ENCODE measurements around the gene MIER2.

Gene MIER2

DNA sequence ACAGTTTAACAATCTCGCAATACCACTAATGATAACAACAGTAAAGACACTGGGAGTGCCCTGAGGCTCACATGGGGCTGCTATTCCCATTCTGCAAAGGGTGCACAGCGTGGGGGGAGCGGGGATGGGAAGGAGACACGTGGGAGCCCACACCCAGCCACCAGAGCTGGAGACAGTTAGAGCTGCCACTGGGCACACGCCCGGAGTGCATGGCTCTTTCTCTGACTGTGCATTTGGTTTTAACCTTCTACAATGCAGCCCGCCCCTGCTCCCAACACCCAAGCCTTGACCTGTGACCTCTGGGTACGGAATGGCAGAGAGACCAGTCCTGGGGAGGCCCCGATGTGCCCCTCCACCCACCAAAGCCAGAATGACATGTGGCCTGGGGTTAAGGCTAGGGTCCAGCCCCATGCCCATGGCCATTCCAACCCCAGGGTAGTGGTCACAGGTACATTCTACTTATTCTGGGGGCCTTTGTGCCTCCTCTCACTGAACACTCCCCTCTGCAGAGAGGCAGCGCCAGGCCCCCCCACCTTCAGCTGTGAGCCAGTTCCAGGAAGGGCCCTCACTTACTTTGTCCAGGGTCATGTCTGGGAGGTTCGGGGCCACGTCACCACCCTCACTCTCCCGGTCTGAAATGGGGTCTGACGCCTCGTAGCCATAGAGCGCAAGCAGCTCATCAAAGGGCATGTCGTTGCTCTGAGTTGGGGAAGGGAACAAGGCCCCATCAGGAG is 17.1 kb downstream of the MIER2 start:
- Histone ChIP-seq H3K9me3 (ENCODE audit: low read length) (peaks cover 8% of the 10 kb centered on the region; the same call in 1 of the 2 replicates), H3K9ac (ENCODE audit: low read length) (no peak overlapping the region), H3K4me1 (ENCODE audit: insufficient read depth, low read length, severe bottlenecking) (no peaks in the 10 kb centered on the region), H4K20me1 (ENCODE audit: insufficient read depth, low read length) (no peaks in the 10 kb centered on the region), H3K9me2 (ENCODE audit: low read depth, low read length) (no peaks in the 10 kb centered on the region), H2AFZ (ENCODE audit: low read length) (no peak overlapping the region), H3K4me3 (ENCODE audit: low read depth, low read length, poor library complexity, severe bottlenecking) (no peak overlapping the region), H3K27me3 (ENCODE audit: insufficient read depth, low read length) (no peaks in the 10 kb centered on the region), H3K79me2 (ENCODE audit: insufficient read depth, low read length) (no peaks in the 10 kb centered on the region), H3K4me2 (ENCODE audit: low read length) (no peak overlapping the region), H3K27ac (ENCODE audit: low read depth, low read length, poor library complexity, severe bottlenecking) (no peak overlapping the region), H3K36me3 (ENCODE audit: insufficient read depth, low read length) (peaks cover 57% of the 10 kb centered on the region), H3F3A (ENCODE audit: insufficient read depth, low read length) (no peaks in the 10 kb centered on the region)
- TF ChIP-seq, protein P1, sequence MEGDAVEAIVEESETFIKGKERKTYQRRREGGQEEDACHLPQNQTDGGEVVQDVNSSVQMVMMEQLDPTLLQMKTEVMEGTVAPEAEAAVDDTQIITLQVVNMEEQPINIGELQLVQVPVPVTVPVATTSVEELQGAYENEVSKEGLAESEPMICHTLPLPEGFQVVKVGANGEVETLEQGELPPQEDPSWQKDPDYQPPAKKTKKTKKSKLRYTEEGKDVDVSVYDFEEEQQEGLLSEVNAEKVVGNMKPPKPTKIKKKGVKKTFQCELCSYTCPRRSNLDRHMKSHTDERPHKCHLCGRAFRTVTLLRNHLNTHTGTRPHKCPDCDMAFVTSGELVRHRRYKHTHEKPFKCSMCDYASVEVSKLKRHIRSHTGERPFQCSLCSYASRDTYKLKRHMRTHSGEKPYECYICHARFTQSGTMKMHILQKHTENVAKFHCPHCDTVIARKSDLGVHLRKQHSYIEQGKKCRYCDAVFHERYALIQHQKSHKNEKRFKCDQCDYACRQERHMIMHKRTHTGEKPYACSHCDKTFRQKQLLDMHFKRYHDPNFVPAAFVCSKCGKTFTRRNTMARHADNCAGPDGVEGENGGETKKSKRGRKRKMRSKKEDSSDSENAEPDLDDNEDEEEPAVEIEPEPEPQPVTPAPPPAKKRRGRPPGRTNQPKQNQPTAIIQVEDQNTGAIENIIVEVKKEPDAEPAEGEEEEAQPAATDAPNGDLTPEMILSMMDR (IDR thresholded peaks at IDR 0.05; ENCODE audit: low read length) = no peak
- no peak for TF ChIP-seq EZH2 (IDR thresholded peaks at IDR 0.05; ENCODE audit: borderline replicate concordance, low read length)

DNA sequence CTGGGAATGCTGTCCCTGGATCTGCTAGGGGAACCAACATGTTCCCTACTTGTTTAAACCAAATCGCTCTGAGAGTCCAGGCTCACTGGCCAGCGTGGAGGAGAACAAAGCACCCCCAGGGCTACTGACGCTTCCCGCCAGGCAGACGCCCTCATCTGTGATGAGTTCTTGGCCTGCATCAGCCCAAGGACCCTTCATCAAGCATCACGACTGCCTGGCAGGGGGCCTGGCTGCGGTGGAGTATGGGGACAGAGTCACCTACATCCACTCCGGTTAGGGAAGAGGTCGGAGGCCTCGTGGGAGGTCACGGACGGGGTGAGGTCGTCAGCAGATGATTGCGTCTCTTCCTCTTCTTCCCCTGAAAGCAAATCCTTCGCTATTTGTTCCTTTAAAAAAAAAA is 17.7 kb downstream of the MIER2 start:
- H3K4me2 ChIP-seq (ENCODE audit: low read length) = no peak overlapping the region
- no peak overlapping the region for H3K27ac ChIP-seq (ENCODE audit: low read depth, low read length, poor library complexity, severe bottlenecking)
- peaks cover 8% of the 10 kb centered on the region; the same call in 1 of the 2 replicates for H3K9me3 ChIP-seq (ENCODE audit: low read length)
- H3K4me3 ChIP-seq (ENCODE audit: low read depth, low read length, poor library complexity, severe bottlenecking) = no peak overlapping the region
- no peaks in the 10 kb centered on the region for H4K20me1 ChIP-seq (ENCODE audit: insufficient read depth, low read length)
- no peaks in the 10 kb centered on the region for H3K9me2 ChIP-seq (ENCODE audit: low read depth, low read length)
- H3F3A ChIP-seq (ENCODE audit: insufficient read depth, low read length) = no peaks in the 10 kb centered on the region
- H3K36me3 ChIP-seq (ENCODE audit: insufficient read depth, low read length) = peaks cover 57% of the 10 kb centered on the region
- no peaks in the 10 kb centered on the region for H3K79me2 ChIP-seq (ENCODE audit: insufficient read depth, low read length)
- H2AFZ ChIP-seq (ENCODE audit: low read length) = no peak overlapping the region
- no peaks in the 10 kb centered on the region for H3K27me3 ChIP-seq (ENCODE audit: insufficient read depth, low read length)
- no peak for TF ChIP-seq EZH2 (IDR thresholded peaks at IDR 0.05; ENCODE audit: borderline replicate concordance, low read length)
- TF ChIP-seq, protein P1 (IDR thresholded peaks at IDR 0.05; ENCODE audit: low read length) = no peak
- no peak overlapping the region for H3K9ac ChIP-seq (ENCODE audit: low read length)
- H3K4me1 ChIP-seq (ENCODE audit: insufficient read depth, low read length, severe bottlenecking) = no peaks in the 10 kb centered on the region

DNA sequence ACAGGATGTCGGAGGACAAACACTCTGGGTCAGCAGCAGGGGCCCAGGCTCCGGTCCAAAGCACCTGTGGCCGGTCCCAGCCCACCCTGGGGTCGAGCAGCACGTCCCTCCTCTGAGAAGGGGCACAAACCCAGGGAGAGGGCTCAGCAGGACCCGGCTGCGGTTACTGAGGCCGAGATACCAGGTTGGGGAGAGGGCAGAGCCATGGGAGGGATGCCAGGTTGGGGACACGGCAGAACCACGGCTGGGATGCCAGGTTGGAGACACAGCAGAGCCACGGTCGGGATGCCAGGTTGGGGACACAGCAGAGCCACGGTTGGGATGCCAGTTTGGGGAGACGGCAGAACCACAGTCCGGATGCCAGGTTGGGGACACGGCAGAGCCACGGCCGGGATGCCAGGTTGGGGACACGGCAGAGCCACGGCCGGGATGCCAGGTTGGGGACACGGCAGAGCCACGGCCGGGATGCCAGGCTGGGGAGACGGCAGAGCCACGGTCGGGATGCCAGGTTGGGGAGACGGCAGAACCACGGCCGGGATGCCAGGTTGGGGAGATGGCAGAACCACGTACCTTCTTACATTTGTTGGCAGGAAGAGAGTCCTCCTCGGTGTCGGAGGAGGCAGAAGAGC is 18.5 kb downstream of the MIER2 start:
- TF ChIP-seq, protein P1 (IDR thresholded peaks at IDR 0.05; ENCODE audit: low read length) = no peak
- TF ChIP-seq EZH2 (IDR thresholded peaks at IDR 0.05; ENCODE audit: borderline replicate concordance, low read length) = no peak
- Histone ChIP-seq H3K27me3 (ENCODE audit: insufficient read depth, low read length) (no peaks in the 10 kb centered on the region), H2AFZ (ENCODE audit: low read length) (no peak overlapping the region), H3K36me3 (ENCODE audit: insufficient read depth, low read length) (peaks cover 53% of the 10 kb centered on the region), H3K9me3 (ENCODE audit: low read length) (peaks cover 8% of the 10 kb centered on the region; the same call in 1 of the 2 replicates), H4K20me1 (ENCODE audit: insufficient read depth, low read length) (no peaks in the 10 kb centered on the region), H3K4me3 (ENCODE audit: low read depth, low read length, poor library complexity, severe bottlenecking) (no peak overlapping the region), H3K27ac (ENCODE audit: low read depth, low read length, poor library complexity, severe bottlenecking) (no peak overlapping the region), H3K9ac (ENCODE audit: low read length) (no peak overlapping the region), H3K4me1 (ENCODE audit: insufficient read depth, low read length, severe bottlenecking) (no peaks in the 10 kb centered on the region), H3K4me2 (ENCODE audit: low read length) (no peak overlapping the region), H3K9me2 (ENCODE audit: low read depth, low read length) (no peaks in the 10 kb centered on the region), H3F3A (ENCODE audit: insufficient read depth, low read length) (no peaks in the 10 kb centered on the region), H3K79me2 (ENCODE audit: insufficient read depth, low read length) (no peaks in the 10 kb centered on the region)

All from OCI-LY1 (cell line).